MG63 (cell line): Measurements from ENCODE around the gene WNT4. TPM values are rescaled to one million over a fixed set of nuclear protein-coding genes. Genes with fewer than 3 reads are reported as not detected.
A peak's percentile ranks its signal among the peaks of the same experiment; 100 is the strongest.

Experiments used
- DNase-seq: peaks from one replicate; pipeline ENCODE4 v3.0.0-alpha.2; 2020
- H3K27me3 ChIP-seq: fragments of 250-450 bp; sonication (Bioruptor Pico); 2 replicates; pipeline ENCODE4 v1.5.1; 2020; ENCODE audit warnings: mild to moderate bottlenecking, moderate library complexity
- H3K36me3 ChIP-seq: fragments of 250-450 bp; sonication (Bioruptor Pico); 2 replicates; pipeline ENCODE4 v1.5.1; 2020; ENCODE audit warnings: mild to moderate bottlenecking, moderate library complexity
- H3K4me3 ChIP-seq: fragments of 250-450 bp; sonication (Bioruptor Pico); 2 replicates; pipeline ENCODE4 v1.5.1; 2020; ENCODE audit warnings: mild to moderate bottlenecking, moderate library complexity
- H3K9me3 ChIP-seq: fragments of 250-450 bp; sonication (Bioruptor Pico); 2 replicates; pipeline ENCODE4 v1.5.1; 2020; ENCODE audit warnings: mild to moderate bottlenecking, moderate library complexity
- total RNA-seq: library from RNA; depleted of rRNA; stranded (reverse); fragments of >200 nt; shearing (Covaris generic); gene quantifications from 2 replicates; pipeline ENCODE4 v1.2.3, GENCODE V29; 2014; ENCODE audit warnings: low replicate concordance

WNT4 gene
- total RNA-seq, 1 experiment from 2014 or later, result not detected

DNA sequence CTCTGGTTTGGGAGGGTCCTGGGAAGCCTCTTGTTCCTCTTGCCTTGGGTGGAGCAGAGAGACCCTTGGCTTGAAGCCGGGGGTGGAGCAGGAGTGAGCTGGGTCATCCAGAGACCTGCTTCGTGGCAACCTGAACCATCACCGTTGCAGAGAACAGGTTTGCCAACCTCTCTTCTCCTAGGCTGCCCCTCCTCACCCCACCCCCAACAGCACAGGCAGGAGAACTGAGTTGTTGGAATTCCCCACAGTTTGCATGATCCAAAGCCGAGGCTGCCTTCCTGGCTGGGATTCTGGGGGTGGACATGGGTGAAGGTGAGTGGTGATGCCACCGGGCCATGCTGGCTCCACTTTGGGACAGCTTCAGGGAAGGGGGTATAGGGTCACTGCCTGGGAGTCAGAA lies 2.2 kb downstream of the WNT4 start:
- Histone ChIP-seq H3K4me3 (no peak overlapping the region), H3K9me3 (no peaks in the 10 kb centered on the region), H3K27me3 (peaks cover 13% of the 10 kb centered on the region), H3K36me3 (no peaks in the 10 kb centered on the region)
- DNase-seq, result no peak

DNA sequence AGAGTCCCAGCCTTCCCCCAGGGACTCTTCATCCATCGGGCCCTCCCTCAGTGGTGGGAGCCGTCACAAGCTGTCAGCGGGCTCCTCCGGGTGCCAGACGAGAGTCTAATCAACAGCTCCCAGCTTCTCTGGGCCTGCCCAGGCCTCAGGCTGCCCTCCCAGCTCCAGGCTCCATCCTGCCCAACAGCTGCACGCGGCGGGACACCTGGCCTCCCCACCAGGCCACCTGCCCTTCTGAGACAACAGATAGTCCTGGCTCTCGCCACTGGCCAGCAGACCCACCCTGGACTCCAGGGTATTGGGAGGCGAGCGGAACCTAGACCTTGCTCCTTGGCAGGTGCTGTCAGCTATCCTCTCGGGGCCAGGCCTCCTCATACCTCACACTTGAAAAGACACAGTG lies 3.1 kb downstream of the WNT4 start:
- DNase-seq, result no peak
- Histone ChIP-seq H3K9me3 (no peaks in the 10 kb centered on the region), H3K4me3 (no peak overlapping the region), H3K36me3 (no peaks in the 10 kb centered on the region), H3K27me3 (peaks cover 13% of the 10 kb centered on the region)

DNA sequence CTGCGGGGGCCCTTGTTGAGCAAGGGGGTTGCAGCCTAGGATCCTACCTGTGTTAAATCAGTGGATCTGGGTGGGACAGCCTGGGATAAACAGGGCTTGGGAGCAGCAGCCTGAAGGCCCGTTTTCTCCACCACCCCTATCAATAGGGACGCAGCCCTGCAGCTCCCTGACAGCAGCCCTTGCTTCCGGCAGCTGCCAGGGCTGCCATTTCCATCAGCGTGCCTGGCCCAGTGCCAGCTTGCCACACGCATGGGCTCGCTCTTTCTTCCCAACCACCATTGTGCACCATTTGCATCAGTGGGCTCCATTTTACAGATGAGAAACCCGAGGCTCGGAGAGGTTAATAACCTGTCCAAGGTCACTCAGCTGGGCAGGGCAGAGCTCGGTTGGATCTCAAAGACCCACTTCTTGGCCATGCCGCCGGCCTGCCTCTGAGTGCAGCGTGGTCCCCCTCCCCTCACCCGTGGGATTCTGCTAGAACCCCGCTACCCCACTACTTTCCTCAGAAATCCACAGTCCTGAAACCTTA lies 3.8 kb downstream of the WNT4 start:
- Histone ChIP-seq H3K36me3 (no peaks in the 10 kb centered on the region), H3K4me3 (no peak overlapping the region), H3K9me3 (no peaks in the 10 kb centered on the region), H3K27me3 (peaks cover 12% of the 10 kb centered on the region)
- no peak for DNase-seq

DNA sequence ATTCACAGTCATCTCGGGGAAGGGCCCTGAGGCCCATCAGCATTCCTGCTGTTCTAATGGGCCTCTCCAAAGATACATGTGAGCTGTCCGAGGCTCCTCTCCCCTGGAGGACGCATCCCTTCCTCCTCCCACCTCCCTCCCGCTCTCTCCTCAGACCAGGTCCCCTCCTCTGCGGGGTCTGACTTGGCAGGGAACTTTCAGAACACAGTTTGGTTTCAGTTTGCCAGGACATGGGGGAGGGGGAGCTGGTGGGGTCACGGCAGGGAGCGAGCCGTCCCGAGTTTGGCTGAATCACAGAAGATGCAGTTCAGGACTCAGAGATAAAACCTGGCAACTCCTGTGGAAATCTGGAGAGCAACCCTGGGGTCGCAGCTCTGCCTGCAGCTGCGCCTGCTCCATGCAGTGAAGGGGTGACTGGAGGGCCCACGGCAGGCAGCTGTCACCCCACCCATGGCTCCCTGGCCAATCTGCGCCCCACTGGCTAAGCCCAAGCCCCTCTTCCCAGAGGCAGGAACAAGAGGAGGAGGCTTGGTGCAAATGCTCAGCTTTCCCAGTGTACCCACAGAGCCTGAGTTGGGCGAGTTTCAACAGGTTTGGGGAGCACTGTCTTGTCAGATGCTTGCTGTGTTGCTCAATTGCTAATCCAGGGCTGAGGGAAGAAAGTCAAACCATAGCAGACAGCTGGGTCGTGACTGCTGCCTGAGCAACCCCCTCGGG lies 5.7 kb downstream of the WNT4 start:
- H3K36me3 ChIP-seq, result no peaks in the 10 kb centered on the region
- no peak overlapping the region for H3K4me3 ChIP-seq
- H3K27me3 ChIP-seq, result peaks cover 9% of the 10 kb centered on the region
- H3K9me3 ChIP-seq, result no peaks in the 10 kb centered on the region
- DNase-seq, result no peak

DNA sequence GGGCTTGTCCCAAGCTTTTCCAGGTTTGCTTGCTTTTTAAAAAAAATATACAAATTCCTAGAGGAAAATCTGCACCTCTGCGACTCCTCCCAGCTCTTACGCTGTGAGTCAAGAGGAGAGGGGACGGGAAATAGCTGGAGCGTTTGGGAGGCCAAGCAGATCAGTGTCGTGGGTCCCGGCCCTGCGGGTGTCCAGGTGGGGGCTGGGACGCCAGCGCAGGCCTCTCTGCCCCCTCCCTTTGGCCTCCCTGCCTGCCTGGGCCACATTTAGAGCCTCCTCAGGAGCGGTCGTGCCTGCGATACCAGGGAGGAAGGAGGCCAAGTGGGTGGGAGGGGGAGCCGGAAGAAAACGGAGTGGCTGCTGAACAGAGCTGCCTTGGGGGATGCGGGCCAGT lies 9.0 kb downstream of the WNT4 start:
- Histone ChIP-seq H3K36me3 (no peaks in the 10 kb centered on the region), H3K4me3 (no peak overlapping the region), H3K9me3 (no peaks in the 10 kb centered on the region), H3K27me3 (no peaks in the 10 kb centered on the region)
- no peak for DNase-seq

DNA sequence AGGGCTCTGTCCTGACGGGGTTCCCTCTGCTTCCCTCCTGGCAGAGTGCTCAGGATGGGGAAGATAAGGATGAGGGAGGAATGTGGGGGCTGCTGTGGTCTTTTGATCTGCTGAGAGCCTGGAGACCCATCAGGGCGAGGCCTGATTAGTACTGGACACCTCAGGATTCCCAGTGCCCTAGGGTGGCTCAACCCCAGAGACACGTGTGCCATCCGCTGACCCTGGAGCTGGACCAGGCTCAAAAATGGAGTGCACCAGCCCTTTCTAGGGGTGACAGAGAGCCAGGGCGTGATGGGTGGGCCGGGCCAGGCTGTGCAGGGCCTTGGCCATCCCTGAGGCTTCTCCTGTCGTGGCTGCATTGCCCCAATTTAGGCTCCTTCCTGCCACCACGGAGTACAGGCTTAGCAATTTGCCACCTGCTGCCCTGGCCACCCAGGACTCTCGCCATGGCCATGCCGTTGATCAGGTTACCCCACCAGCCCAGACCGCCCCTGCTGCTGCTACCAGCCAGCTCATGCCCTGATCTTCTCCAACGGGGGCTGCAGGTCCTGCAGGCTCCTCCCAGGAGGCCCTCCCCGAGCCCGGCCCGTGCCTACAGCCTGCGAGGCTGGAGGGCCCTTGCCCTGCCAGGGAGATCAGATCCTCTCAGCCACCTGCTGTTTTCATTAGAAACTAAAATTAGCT lies 9.5 kb downstream of the WNT4 start:
- no peaks in the 10 kb centered on the region for H3K36me3 ChIP-seq
- no peaks in the 10 kb centered on the region for H3K27me3 ChIP-seq
- no peaks in the 10 kb centered on the region for H3K9me3 ChIP-seq
- no peak for DNase-seq
- H3K4me3 ChIP-seq, result no peak overlapping the region

DNA sequence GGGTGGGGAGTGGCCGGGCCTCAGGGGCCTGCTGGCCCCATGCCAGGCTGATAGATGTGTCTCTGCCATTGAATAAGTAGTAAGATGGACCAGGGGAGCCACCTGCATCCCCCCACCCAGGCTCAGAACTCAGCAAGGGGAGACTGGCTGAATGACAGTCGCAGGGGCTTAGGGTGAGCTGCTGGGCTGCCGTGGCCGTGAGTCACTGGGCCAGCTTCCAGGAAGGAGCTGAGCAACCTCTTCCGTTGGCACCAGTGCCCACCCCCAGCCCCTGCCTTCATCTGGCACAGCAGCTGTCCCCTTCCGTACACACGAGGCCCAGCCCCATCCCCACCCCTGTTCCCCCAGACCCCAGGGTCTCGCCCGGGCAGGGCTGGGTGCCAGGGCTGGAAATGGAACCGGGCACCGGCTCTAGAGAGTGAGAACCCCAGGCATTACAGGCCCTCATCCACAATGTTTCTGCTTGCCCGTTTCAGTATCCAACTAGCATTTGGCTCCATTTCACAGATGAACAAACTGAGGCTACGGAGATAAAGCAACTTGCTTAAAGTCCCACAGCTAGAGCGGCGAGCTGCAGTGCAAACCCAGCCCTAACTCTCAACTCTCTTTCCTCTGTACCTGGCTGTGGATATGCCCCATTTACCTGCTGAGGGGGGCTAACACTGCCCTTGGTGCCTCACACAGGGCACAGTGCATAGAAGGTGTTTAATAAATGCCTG lies 10.2 kb downstream of the WNT4 start:
- Histone ChIP-seq H3K4me3 (no peak overlapping the region), H3K9me3 (no peaks in the 10 kb centered on the region), H3K27me3 (no peaks in the 10 kb centered on the region), H3K36me3 (no peaks in the 10 kb centered on the region)
- peak; percentile 95 for DNase-seq

DNA sequence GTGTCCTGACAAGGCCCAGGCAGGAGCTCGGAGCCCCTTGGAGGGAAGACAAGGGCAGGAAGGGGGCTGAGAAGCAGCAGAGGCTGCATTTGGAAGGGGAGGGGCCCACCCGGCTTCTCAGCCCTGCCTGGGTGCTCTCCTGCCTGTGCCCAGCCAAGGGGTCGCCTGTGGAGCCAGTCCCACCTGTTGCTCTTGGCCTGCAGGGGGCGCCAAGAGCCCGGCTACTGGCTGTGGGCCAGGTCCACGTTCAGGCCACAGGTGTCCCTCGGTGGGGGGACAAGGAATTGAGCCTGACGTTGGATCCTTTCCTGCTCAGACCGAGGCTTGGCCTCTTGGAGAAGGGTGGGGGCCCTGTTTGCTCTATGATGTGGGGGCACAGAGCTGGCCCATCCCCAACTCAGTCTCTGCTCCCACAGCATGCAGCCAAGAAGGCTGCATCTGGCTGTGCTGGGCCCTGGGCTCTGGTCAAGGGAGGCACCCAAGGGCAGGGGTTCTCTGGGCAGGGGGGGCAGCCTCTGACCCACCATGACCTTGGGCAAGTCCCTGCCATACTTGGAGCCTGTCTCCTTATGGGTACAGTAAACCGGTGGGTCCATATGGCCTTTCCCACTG lies 10.9 kb downstream of the WNT4 start:
- DNase-seq, result peak; percentile 37
- H3K9me3 ChIP-seq, result no peaks in the 10 kb centered on the region
- no peak overlapping the region for H3K4me3 ChIP-seq
- H3K36me3 ChIP-seq, result no peaks in the 10 kb centered on the region
- H3K27me3 ChIP-seq, result no peaks in the 10 kb centered on the region

DNA sequence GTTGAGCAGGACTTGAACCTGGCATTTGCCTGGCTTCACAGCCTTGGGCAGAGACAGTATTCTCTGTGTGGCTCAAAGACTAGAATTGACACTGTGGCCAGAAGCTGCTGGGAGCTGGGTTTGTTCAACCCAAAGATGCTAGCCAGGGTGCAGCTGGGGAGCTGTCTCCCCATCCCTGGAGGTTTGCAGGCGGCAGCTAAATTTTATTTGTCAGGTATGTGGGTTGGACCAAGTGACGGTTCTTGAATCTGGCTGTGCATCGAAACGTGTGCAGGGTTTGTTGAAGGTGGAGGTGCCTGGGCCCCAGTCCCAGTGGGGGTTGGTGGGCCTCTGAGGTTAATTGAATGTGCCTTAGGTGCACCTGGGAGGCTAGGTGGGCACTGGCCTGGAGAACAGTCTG lies 11.8 kb downstream of the WNT4 start:
- no peaks in the 10 kb centered on the region for H3K36me3 ChIP-seq
- no peaks in the 10 kb centered on the region for H3K9me3 ChIP-seq
- H3K27me3 ChIP-seq, result no peaks in the 10 kb centered on the region
- H3K4me3 ChIP-seq, result no peak overlapping the region
- DNase-seq, result no peak

DNA sequence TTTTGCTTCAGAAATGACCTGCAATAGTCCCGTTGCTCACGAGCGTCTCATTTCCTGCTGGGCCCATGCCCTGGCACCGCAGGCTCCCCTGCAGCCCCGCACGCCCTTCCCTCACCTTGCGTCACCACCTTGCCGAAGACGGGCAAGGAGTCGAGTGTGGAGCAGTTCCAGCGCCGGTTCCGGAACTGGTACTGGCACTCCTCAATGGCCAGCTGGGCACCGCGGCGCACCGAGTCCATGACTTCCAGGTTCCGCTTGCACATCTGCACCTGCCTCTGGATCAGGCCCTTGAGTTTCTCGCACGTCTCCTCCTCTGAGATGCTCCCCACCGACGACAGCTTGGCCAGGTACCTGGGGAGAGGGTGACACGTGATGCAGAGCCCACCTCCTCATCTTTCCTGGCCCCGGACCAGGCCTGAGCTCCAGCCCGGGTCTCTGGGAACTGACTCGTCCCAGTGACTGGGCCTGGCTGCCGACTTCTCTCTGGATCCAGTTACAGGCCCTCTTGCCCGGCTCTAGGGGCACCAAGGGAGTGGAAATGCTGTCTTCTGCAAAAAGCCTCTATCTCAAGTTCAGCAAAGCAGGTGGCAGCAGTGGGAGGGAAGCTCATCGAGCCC lies 13.3 kb downstream of the WNT4 start:
- Histone ChIP-seq H3K27me3 (no peaks in the 10 kb centered on the region), H3K36me3 (no peaks in the 10 kb centered on the region), H3K9me3 (no peaks in the 10 kb centered on the region), H3K4me3 (no peak overlapping the region)
- no peak for DNase-seq

DNA sequence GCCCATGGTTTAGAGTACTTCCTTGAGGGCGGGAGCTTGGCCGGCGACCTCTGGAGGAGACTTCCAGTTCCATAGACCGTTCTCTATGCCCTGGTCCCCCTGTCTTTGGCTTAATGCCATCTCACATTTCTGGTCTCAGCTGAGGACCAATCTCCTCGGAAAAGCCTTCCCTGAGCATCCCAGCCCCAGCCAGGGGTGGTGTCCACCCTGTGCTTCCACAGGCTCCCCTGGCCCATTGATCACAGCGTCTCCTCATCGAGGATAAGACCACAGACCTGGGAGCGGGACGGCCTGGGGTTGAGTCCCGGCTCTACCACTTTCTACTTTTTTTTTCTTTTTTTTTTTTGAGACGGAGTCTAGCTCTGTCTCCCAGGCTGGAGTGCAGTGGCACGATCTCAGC lies 14.5 kb downstream of the WNT4 start:
- no peaks in the 10 kb centered on the region for H3K9me3 ChIP-seq
- H3K27me3 ChIP-seq, result no peaks in the 10 kb centered on the region
- DNase-seq, result no peak
- H3K4me3 ChIP-seq, result no peak overlapping the region
- H3K36me3 ChIP-seq, result no peaks in the 10 kb centered on the region

DNA sequence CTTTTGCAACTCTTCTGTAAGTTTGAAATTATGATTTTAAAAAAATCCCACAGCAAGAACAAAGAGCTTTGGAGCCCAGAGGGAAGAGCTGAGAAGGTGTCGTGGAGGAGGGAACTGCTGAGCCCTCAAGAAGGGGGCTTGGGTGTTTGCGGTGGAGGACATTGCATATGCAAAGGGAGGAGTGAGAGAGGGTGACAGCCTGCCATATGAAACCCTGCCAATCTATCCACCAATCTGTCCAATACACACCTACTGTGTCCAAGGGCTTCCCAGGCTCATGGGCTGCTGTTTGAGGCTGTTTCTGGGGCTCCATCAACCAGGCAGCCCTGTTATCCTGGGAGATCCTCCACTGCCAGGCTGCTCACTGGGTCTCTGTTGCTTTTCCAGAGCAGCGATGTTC lies 15.2 kb downstream of the WNT4 start:
- no peaks in the 10 kb centered on the region for H3K27me3 ChIP-seq
- no peaks in the 10 kb centered on the region for H3K36me3 ChIP-seq
- no peaks in the 10 kb centered on the region for H3K9me3 ChIP-seq
- no peak overlapping the region for H3K4me3 ChIP-seq
- no peak for DNase-seq

DNA sequence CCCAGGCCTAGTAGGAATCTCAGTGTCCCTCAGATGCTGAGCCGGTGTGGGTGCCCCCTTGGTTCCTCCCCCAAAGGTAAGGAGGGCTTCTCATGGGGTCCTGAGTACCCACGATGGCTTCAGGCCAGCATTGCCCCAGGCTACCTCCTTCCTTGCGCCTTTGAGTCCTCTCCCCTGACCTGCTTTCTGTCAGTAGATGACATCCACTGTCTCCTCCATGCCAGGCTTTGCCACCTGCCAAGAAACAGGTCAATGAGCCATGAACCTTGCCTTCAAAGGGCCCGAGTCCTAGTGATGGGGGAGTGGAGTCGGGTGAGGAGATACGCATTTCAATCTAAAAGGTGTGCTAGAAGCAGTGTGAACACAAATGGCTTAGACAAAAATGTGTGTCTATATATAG lies 15.6 kb downstream of the WNT4 start:
- no peak overlapping the region for H3K4me3 ChIP-seq

DNA sequence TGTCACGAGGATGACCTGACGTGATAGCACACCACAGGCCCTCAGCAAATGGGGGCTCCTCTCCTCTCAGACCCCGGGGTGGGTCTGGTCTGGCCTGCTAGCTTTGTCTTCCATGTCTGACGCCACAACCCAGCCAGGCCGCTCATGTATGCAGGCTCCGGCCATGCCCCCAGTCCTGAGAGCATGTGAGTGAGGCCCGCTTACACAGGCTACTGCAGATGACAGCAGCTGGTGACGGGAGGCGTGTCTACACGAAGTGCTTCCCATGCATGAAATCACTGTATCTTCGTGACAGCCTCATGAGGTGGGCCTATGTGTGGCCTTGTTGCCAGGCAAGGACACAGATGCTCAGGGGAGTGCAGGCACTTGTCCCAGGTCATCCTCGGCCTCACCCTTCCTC lies 16.4 kb downstream of the WNT4 start:
- no peaks in the 10 kb centered on the region; the same call in 1 of the 2 replicates for H3K36me3 ChIP-seq
- DNase-seq, result no peak
- no peaks in the 10 kb centered on the region for H3K9me3 ChIP-seq
- no peaks in the 10 kb centered on the region for H3K27me3 ChIP-seq
- no peak overlapping the region for H3K4me3 ChIP-seq

More for the DNA sequence above, 15.6 kb downstream of the WNT4 start:
- H3K36me3 ChIP-seq, result no peaks in the 10 kb centered on the region; the same call in 1 of the 2 replicates
- H3K9me3 ChIP-seq, result no peaks in the 10 kb centered on the region
- H3K27me3 ChIP-seq, result no peaks in the 10 kb centered on the region
- DNase-seq, result no peak

DNA sequence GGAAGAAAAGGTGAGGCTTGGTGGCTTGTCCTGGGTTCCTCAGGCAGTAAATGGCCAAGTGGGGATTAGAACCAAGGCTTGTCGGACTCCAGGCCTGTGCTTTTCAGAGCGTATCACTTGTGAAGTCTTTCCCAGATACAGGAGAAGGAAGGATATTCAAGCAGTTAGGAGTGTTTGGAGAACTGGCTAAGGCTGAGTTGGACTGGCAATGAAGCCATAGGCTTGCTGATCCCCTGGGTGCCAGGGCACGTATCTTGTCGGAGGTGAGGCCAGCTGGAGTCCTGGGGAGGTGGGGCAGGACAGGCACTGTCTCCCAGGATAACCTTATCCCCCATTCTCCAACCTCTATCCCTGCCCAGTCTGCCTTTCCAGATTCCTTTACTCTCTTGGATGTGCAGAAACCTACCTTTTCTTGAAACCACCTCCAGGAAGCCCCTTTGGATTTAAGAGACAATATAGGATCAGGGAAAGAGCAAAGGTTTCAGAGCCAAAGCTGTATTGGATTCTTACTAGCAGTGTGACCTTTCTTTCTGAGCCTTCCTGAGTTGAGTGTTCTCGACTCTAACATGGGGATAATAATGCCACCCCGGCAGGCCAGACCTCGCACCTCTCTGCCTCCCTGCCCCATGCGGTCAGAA lies 18.2 kb downstream of the WNT4 start:
- no peak for DNase-seq
- Histone ChIP-seq H3K4me3 (no peak overlapping the region), H3K36me3 (no peaks in the 10 kb centered on the region; the same call in 1 of the 2 replicates)

DNA sequence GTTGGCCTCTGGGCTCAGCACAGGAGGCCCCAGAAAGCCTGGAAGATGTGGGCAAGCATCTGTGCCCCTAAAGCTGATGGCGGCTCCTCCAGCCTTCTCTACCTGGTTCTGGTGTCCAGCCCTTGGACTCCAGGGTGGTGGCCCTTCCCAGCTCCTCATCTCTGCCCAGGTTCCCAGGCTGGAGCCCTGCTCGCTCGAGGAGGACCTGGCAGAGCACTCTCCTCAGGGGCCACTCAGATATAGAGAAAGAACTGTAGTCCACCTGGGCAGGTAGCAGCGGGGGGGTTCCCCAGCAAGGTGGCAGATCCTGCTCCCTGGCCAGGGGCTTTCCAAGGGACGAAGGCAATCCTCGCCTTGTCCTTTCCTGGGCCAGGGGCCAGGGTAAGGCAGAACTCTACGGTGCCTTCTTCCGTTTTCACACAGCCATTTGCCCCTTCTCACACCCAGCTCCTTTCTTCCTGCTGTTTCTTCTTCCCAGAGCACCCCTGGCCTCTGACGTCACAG lies 18.9 kb downstream of the WNT4 start:
- no peak overlapping the region for H3K4me3 ChIP-seq
- no peaks in the 10 kb centered on the region; the same call in 1 of the 2 replicates for H3K36me3 ChIP-seq
- no peaks in the 10 kb centered on the region for H3K9me3 ChIP-seq
- no peak for DNase-seq
- no peaks in the 10 kb centered on the region for H3K27me3 ChIP-seq

More for the DNA sequence above, 18.2 kb downstream of the WNT4 start:
- Histone ChIP-seq H3K9me3 (no peaks in the 10 kb centered on the region), H3K27me3 (no peaks in the 10 kb centered on the region)
